A549 (cell line): ENCODE measurements around the gene OAS1. TPM values are rescaled to one million over a fixed set of nuclear protein-coding genes. Genes with fewer than 3 reads are reported as not detected.

ENCODE experiments used
- ATAC-seq, 2 experiments: fragments of 200-7000 bp in 1 of 2; fragments of >200 bp in 1 of 2; cut with Nextera tagmentation in 1 of 2; cut with Tn5 transposase in 1 of 2; 3 replicates each; pipeline versions ENCODE4 v1.8.0 to v1.9.1; 2018 to 2020; ENCODE audit warnings: mild to moderate bottlenecking in 1 of 2, moderate library complexity in 1 of 2
- CTCF ChIA-PET: fragments of 300-600 bp; sonication (Branson Sonifier 250); formaldehyde crosslinking; extraction: SDS; loops from one replicate; lab custom pipeline; 2021; ENCODE audit warnings: antibody characterized with exemption, inconsistent platforms; lab: Yijun Ruan, JAX
- POLR2A ChIA-PET: fragments of 350-600 bp; formaldehyde crosslinking; extraction: SDS; loops from one replicate; lab custom pipeline; 2021; ENCODE audit warnings: antibody characterized with exemption, inconsistent platforms; lab: Yijun Ruan, JAX
- DNase-seq, 2 experiments: peaks; one replicate each; pipeline versions ENCODE4 v3.0.0 to v3.0.0-alpha.2; 2011 to 2016; ENCODE audit warnings: low read depth in 1 of 2, low spot score in 1 of 2
- FAIRE-seq: peaks from 2 replicates; lab custom pipeline; 2011; peaks lifted over from hg19 to GRCh38; lab: Jason Lieb, UNC
- H3K27ac ChIP-seq, 2 experiments: fragments of >200 bp; sonication (Bioruptor Twin); formaldehyde crosslinking; 3 replicates each; pipeline ENCODE4 v1.5.1; 2016 to 2017
- H3K4me1 ChIP-seq: fragments of >200 bp; sonication (Bioruptor Twin); formaldehyde crosslinking; 3 replicates; pipeline ENCODE4 v1.6.1; 2016
- H3K4me2 ChIP-seq: fragments of >200 bp; sonication (Bioruptor Twin); formaldehyde crosslinking; 3 replicates; pipeline ENCODE4 v1.6.1; 2016
- H3K4me3 ChIP-seq: fragments of >200 bp; sonication (Bioruptor Twin); formaldehyde crosslinking; 3 replicates; pipeline ENCODE4 v1.5.1; 2016
- H3K9me3 ChIP-seq: fragments of >200 bp; sonication (Bioruptor Twin); formaldehyde crosslinking; 3 replicates; pipeline ENCODE4 v1.6.1; 2016
- CEBPB ChIP-seq, 2 experiments: fragments of >200 bp in 1 of 2; sonication (Bioruptor Twin) in 1 of 2; formaldehyde crosslinking in 1 of 2; IDR thresholded peaks; 2 replicates each; pipeline ENCODE4 v1.6.1; 2012 to 2016
- CHD2 ChIP-seq: fragments of 150-350 bp; IDR thresholded peaks from 2 replicates; pipeline ENCODE4 v1.6.1; 2014; ENCODE audit warnings: low read length; ENCODE audit not compliant: partially characterized antibody
- EP300 ChIP-seq, 2 experiments: fragments of >200 bp; sonication (Bioruptor Twin); formaldehyde crosslinking; IDR thresholded peaks; 2 replicates in 1 of 2; 3 replicates in 1 of 2; pipeline ENCODE4 v1.6.1; 2016 to 2017
- FOSL2 ChIP-seq, 2 experiments: fragments of 450-650 bp in 1 of 2; fragments of >200 bp in 1 of 2; sonication (Bioruptor Twin) in 1 of 2; formaldehyde crosslinking; IDR thresholded peaks; 2 replicates each; pipeline versions ENCODE4 v1.5.0 to v1.6.1; 2016 to 2020; ENCODE audit warnings: mild to moderate bottlenecking in 1 of 2, moderate library complexity in 1 of 2
- GATA3 ChIP-seq: IDR thresholded peaks from 2 replicates; pipeline ENCODE4 v1.6.1; 2012; ENCODE audit warnings: borderline replicate concordance
- HDAC2 ChIP-seq: fragments of 200-600 bp; sonication (generic); IDR thresholded peaks from 2 replicates; pipeline ENCODE4 v1.6.1; 2016
- HEYL ChIP-seq: fragments of 250-450 bp; sonication (Bioruptor Pico); IDR thresholded peaks from 2 replicates; pipeline ENCODE4 v1.8.0; 2021; ENCODE audit warnings: mild to moderate bottlenecking, moderate library complexity
- HOXB13 ChIP-seq: fragments of 250-450 bp; sonication (Bioruptor Pico); IDR thresholded peaks from 2 replicates; pipeline ENCODE4 v1.5.0; 2020; ENCODE audit warnings: low read depth, mild to moderate bottlenecking, moderate library complexity
- JUN ChIP-seq, 2 experiments: fragments of >200 bp; sonication (Bioruptor Twin); formaldehyde crosslinking; IDR thresholded peaks; 2 replicates in 1 of 2; 3 replicates in 1 of 2; pipeline ENCODE4 v1.6.1; 2016 to 2017
- JUNB ChIP-seq: fragments of >200 bp; sonication (Bioruptor Twin); formaldehyde crosslinking; IDR thresholded peaks from 2 replicates; pipeline ENCODE4 v1.6.1; 2016
- MAFK ChIP-seq: fragments of 450-650 bp; IDR thresholded peaks from 2 replicates; pipeline ENCODE4 v1.6.1; 2014; ENCODE audit not compliant: partially characterized antibody
- NFE2L2 ChIP-seq: fragments of 150-350 bp; conservative IDR thresholded peaks from 2 replicates; pipeline ENCODE4 v1.6.1; 2014; ENCODE audit warnings: low read length
- PBX3 ChIP-seq: IDR thresholded peaks from 2 replicates; pipeline ENCODE4 v1.6.1; 2012
- POLR2A ChIP-seq: IDR thresholded peaks from 2 replicates; pipeline ENCODE4 v1.6.1; 2012; ENCODE audit warnings: mild to moderate bottlenecking, low read length
- REST ChIP-seq: fragments of 200-600 bp; sonication (generic); IDR thresholded peaks from 2 replicates; pipeline ENCODE4 v1.6.1; 2016; ENCODE audit warnings: antibody characterized with exemption, mild to moderate bottlenecking, moderate library complexity
- TFCP2L1 ChIP-seq: fragments of 250-450 bp; sonication (Bioruptor Pico); IDR thresholded peaks from 2 replicates; pipeline ENCODE4 v1.5.0; 2021; ENCODE audit warnings: mild to moderate bottlenecking
- TP53 ChIP-seq: fragments of 250-450 bp; sonication (Bioruptor Pico); IDR thresholded peaks from 2 replicates; pipeline ENCODE4 v1.5.0; 2021; ENCODE audit warnings: mild to moderate bottlenecking, moderate library complexity
- ZFP36 ChIP-seq: fragments of 450-650 bp; IDR thresholded peaks from 2 replicates; pipeline ENCODE4 v1.6.1; 2014; ENCODE audit warnings: borderline replicate concordance; ENCODE audit not compliant: partially characterized antibody
- ZNF302 ChIP-seq: fragments of 250-450 bp; sonication (Bioruptor Pico); IDR thresholded peaks from 2 replicates; pipeline ENCODE4 v1.9.0; 2021; ENCODE audit warnings: inconsistent platforms, mild to moderate bottlenecking, moderate library complexity
- WGBS: methylation state at CpG from one replicate; pipeline ENCODE4 v1.1.6; 2017; ENCODE audit errors: missing lambda C conversion rate; 5-methylcytosine and 5-hydroxymethylcytosine counted together
- polyA plus RNA-seq, 4 experiments: library from polyadenylated mRNA; depleted of rRNA in 3 of 4; stranded (reverse); fragments of >200 nt; fragmentation: RNase III in 1 of 4; extraction: RNeasy Plus Mini Kit Qiagen cat#74134 plus additional on column Dnase treatment in 1 of 4; gene quantifications; 2 replicates in 3 of 4; 3 replicates in 1 of 4; pipeline ENCODE4 v1.2.3, GENCODE V29; 2011 to 2017

OAS1 gene
- polyA plus RNA-seq, 2 of the 4 experiments (the other 2 are of a cell fraction) = 52.8 to 63.6 TPM

- H3K4me2 ChIP-seq = peak overlapping the region; percentile 83
- ChIA-PET POLR2A (no interaction called here), CTCF (no interaction called here)
- FAIRE-seq = peak; percentile 68
- H3K9me3 ChIP-seq = no peaks in the 10 kb centered on the region
- DNase-seq = peak in 1 of 2 experiments; percentile 81
- ATAC-seq = peak in 1 of 2 experiments; percentile 63; a peak in 3 of 6 replicates
- TF ChIP-seq FOSL2 (IDR thresholded peaks at IDR 0.05) (no peak), FOSL2 (CRISPR knock-in tag; IDR thresholded peaks at IDR 0.05) (peak; percentile 34; the same call in 1 of the 2 replicates), JUN (IDR thresholded peaks at IDR 0.05) (peak in 1 of 2 experiments; percentile 48; a peak in 2 of 5 replicates), MAFK (peak; percentile 54), TP53 (no peak), POLR2A (no peak), TFCP2L1 (no peak), HDAC2 (no peak), ZFP36 (no peak), EP300 (IDR thresholded peaks at IDR 0.05) (peak; percentile 21 to 65; a peak in 1 of 5 replicates), HOXB13 (no peak), JUNB (peak; percentile 34; the same call in 1 of the 2 replicates), CHD2 (no peak), CEBPB (IDR thresholded peaks at IDR 0.05) (peak; percentile 4 to 23; a peak in 1 of 4 replicates), PBX3 (no peak), GATA3 (peak; percentile 71; the same call in 1 of the 2 replicates), ZNF302 (CRISPR knock-in tag) (no peak)
- H3K4me1 ChIP-seq = peaks cover 61% of the 10 kb centered on the region
- H3K4me3 ChIP-seq = no peak overlapping the region
- H3K27ac ChIP-seq = peak overlapping the region; percentile 73 to 82
Observed at GRCh38 chr12:112904571-112904970, 2.2 kb upstream of the OAS1 start.

- no peaks in the 10 kb centered on the region for H3K9me3 ChIP-seq
- peaks cover 59% of the 10 kb centered on the region for H3K4me1 ChIP-seq
- H3K4me3 ChIP-seq = no peak overlapping the region
- ChIA-PET CTCF (interaction anchor here (1.5 kb wide), 1 partner anchor 117 kb away, joined by 4 read pairs; no protein-coding TSS in a partner anchor), POLR2A (no interaction called here)
- peak overlapping the region; percentile 83 for H3K4me2 ChIP-seq
- no peak for DNase-seq
- H3K27ac ChIP-seq = peak overlapping the region; percentile 73 to 82
- no peak for ATAC-seq
- TF ChIP-seq HEYL (CRISPR knock-in tag) = no peak
- WGBS = 81% methylated on average over 4 of the region's 4 CpGs
- no peak for FAIRE-seq
Observed at GRCh38 chr12:112905451-112906089, 1.2 kb upstream of the OAS1 start.

- no peak for FAIRE-seq
- ChIA-PET POLR2A (no interaction called here), CTCF (interaction anchor here (1.3 to 1.5 kb wide), 3 partner anchors 12 to 168 kb away, joined by 3 to 4 read pairs (median 3); no protein-coding TSS in a partner anchor)
- WGBS = 78% methylated on average over 7 of the region's 7 CpGs
- Histone ChIP-seq H3K27ac (peak overlapping the region; percentile 73 to 82), H3K9me3 (peaks cover 7% of the 10 kb centered on the region), H3K4me2 (peak overlapping the region; percentile 83), H3K4me3 (peak overlapping the region; percentile 38), H3K4me1 (peaks cover 47% of the 10 kb centered on the region)
- ATAC-seq = peak in 1 of 2 experiments; percentile 8; a peak in 3 of 6 replicates
- TF ChIP-seq REST = peak; percentile 47; the same call in 1 of the 2 replicates
- TF ChIP-seq NFE2L2 = no peak
- no peak for DNase-seq
Observed at GRCh38 chr12:112907415-112908157, 824 bp downstream of the OAS1 start.
